ENCODE data around the gene PACRG. TPM values are rescaled to one million over a fixed set of nuclear protein-coding genes. Genes with fewer than 3 reads are reported as not detected.

The PACRG gene
- total and polyA plus RNA-seq, 2 donors from 2014 or later = 7.4 to 20.0 TPM

DNA sequence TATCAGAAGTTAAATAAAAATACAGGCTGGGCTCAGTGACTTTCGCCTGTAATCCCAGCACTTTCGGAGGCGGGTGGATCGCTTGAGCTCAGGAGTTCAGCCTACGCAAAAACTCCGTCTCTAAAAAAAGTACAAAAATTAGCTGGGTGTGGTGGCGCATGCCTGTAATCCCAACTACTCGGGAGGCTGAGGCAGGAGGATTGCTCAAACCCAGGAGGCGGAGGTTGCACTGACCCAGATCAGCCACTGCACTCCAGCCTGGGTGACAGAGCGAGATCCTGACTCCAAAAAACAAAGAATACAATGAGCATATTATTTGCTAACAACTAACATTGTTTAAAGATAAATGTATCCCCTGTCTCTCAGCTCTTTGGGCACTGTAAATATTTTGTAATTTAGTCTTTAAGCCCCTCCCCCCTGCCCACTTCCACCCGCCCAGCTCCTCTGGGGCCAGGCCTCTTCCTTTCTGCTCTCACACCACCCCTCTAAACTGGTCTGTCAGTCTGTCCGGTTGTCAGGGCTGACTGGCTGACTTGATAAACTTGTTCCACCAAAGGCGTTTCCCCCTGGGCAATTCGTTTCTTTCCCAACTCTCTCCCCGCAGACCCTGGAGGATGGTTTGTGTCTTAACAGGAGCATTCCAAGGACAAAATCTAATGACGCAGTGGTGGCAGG lies 624.4 kb downstream of the PACRG start:
- FAIRE-seq = no peak
- TF ChIP-seq, protein P1, sequence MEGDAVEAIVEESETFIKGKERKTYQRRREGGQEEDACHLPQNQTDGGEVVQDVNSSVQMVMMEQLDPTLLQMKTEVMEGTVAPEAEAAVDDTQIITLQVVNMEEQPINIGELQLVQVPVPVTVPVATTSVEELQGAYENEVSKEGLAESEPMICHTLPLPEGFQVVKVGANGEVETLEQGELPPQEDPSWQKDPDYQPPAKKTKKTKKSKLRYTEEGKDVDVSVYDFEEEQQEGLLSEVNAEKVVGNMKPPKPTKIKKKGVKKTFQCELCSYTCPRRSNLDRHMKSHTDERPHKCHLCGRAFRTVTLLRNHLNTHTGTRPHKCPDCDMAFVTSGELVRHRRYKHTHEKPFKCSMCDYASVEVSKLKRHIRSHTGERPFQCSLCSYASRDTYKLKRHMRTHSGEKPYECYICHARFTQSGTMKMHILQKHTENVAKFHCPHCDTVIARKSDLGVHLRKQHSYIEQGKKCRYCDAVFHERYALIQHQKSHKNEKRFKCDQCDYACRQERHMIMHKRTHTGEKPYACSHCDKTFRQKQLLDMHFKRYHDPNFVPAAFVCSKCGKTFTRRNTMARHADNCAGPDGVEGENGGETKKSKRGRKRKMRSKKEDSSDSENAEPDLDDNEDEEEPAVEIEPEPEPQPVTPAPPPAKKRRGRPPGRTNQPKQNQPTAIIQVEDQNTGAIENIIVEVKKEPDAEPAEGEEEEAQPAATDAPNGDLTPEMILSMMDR (IDR thresholded peaks at IDR 0.05; ENCODE audit: borderline replicate concordance, extremely low read depth, insufficient read depth) = no peak
- Histone ChIP-seq H3K4me3 (ENCODE audit: low read length in 3 of 3) (no peak overlapping the region), H3K4me1 (ENCODE audit: control insufficient read depth in 2 of 3, insufficient read depth in 2 of 3, low read depth in 1 of 3, low read length in 3 of 3) (peaks cover 7 to 12% (median 8%) of the 10 kb centered on the region in 3 donors), H3K36me3 (ENCODE audit: control insufficient read depth in 2 of 3, insufficient read depth in 3 of 3, low read length in 3 of 3) (no peaks in the 10 kb centered on the region), H3K9me3 (ENCODE audit: control insufficient read depth in 2 of 3, insufficient read depth in 1 of 3, low read length in 3 of 3) (no peaks in the 10 kb centered on the region), H3K27ac (ENCODE audit: low read depth in 2 of 2, low read length in 2 of 2) (no peak overlapping the region), H3K27me3 (ENCODE audit: control insufficient read depth, insufficient read depth, low read length) (no peaks in the 10 kb centered on the region), H3K9ac (ENCODE audit: low read length in 3 of 3) (no peak overlapping the region)
- intact Hi-C loops (cut with DNase I) = no loop called here
- no peak for DNase-seq

DNA sequence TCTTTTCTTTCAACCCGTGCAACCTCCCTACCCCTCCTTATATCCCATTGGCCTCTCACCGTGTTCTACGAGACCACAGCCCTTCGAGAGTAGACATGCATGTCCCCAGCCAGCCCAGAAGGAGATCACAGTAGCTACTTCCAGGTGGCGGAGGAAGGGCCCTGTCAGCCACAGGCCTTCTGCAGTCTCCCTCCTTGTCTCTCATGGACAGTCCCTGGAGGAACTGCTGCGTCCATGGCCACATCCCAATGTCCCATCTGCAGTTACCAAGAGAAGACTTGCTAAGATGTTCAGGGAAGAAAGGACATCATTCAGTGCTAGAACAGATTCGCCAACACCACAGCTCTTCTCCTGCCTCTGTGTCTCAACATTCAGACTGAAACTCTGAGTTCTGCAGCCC lies 625.2 kb downstream of the PACRG start:
- no peak for FAIRE-seq
- Histone ChIP-seq H3K4me3 (ENCODE audit: low read length in 3 of 3) (no peak overlapping the region), H3K4me1 (ENCODE audit: control insufficient read depth in 2 of 3, insufficient read depth in 2 of 3, low read depth in 1 of 3, low read length in 3 of 3) (peaks cover 7 to 12% (median 8%) of the 10 kb centered on the region in 3 donors), H3K9me3 (ENCODE audit: control insufficient read depth in 2 of 3, insufficient read depth in 1 of 3, low read length in 3 of 3) (no peaks in the 10 kb centered on the region), H3K9ac (ENCODE audit: low read length in 3 of 3) (no peak overlapping the region), H3K36me3 (ENCODE audit: control insufficient read depth in 2 of 3, insufficient read depth in 3 of 3, low read length in 3 of 3) (no peaks in the 10 kb centered on the region), H3K27me3 (ENCODE audit: control insufficient read depth, insufficient read depth, low read length) (no peaks in the 10 kb centered on the region), H3K27ac (ENCODE audit: low read depth in 2 of 2, low read length in 2 of 2) (no peak overlapping the region)
- intact Hi-C loops (cut with DNase I) = no loop called here
- DNase-seq = no peak
- TF ChIP-seq, protein P1 (IDR thresholded peaks at IDR 0.05; ENCODE audit: borderline replicate concordance, extremely low read depth, insufficient read depth) = no peak

DNA sequence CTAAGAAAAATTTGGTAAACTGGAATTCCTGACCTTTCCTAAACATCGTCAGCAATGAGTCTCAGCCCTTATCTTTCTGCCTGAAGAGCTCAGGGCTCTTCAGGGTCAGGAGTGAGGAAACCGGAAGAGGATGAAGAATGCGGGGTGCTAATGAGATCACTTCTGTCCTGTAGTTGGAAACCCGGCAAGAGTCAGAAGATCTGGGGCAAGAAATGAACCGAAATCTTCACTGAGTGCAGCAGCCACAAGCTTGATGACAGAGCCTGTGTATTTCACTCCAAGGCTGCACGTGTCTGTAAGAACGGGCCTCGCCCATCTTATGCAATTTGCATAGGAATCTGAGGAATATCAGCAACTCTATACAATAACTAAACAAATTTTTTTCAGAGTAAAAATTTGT lies 626.3 kb downstream of the PACRG start:
- Histone ChIP-seq H3K4me3 (ENCODE audit: low read length in 3 of 3) (no peak overlapping the region), H3K27me3 (ENCODE audit: control insufficient read depth, insufficient read depth, low read length) (no peaks in the 10 kb centered on the region), H3K27ac (ENCODE audit: low read depth in 2 of 2, low read length in 2 of 2) (no peak overlapping the region), H3K4me1 (ENCODE audit: control insufficient read depth in 2 of 3, insufficient read depth in 2 of 3, low read depth in 1 of 3, low read length in 3 of 3) (peaks cover 7 to 12% (median 8%) of the 10 kb centered on the region in 3 donors), H3K36me3 (ENCODE audit: control insufficient read depth in 2 of 3, insufficient read depth in 3 of 3, low read length in 3 of 3) (no peaks in the 10 kb centered on the region), H3K9ac (ENCODE audit: low read length in 3 of 3) (no peak overlapping the region), H3K9me3 (ENCODE audit: control insufficient read depth in 2 of 3, insufficient read depth in 1 of 3, low read length in 3 of 3) (no peaks in the 10 kb centered on the region)
- DNase-seq (no peak), FAIRE-seq (no peak)
- TF ChIP-seq, protein P1 (IDR thresholded peaks at IDR 0.05; ENCODE audit: borderline replicate concordance, extremely low read depth, insufficient read depth) = no peak
- intact Hi-C loops (cut with DNase I) = no loop called here

Measured in kidney (tissue), 14 donors.